ENCODE measurements around the gene TENM3. TPM values are rescaled to one million over a fixed set of nuclear protein-coding genes. Genes with fewer than 3 reads are reported as not detected.

The TENM3 gene
- total RNA-seq, 3 donors from 2014 or later = 0.58 to 19.2 (median 0.70) TPM

DNA sequence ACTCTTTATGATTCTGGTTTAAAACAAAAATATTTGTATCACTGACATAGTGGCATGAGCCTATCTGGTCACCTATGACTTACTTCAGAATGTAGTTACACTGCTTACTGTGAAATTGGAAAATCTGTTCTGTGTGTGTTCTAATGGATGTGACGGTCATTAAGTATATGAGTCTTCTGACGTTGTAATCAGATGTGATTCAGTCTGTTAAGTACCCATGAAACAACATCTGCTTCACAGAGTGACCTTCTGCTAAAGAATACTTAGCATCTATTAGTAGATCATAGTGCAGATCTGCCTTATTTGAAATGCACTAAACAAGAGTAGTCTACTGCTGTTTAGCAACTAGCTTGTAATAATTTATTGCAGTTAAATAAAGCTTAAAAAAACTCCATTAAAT is 356.9 kb downstream of the TENM3 start:
- no peak for DNase-seq
- ATAC-seq = no peak

DNA sequence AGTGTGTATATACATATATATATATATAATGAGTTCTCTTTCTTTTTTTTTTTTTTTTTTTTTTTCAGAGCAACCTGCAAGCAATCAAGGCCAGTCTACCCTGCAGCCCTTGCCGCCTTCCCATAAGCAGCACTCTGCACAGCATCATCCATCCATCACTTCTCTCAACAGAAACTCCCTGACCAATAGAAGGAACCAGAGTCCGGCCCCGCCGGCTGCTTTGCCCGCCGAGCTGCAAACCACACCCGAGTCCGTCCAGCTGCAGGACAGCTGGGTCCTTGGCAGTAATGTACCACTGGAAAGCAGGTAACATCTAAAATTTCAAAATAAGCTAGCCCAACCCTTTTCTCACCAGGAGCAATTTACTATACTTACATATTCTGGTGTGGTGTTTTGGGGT is 357.7 kb downstream of the TENM3 start:
- intact Hi-C loops (cut with DNase I, micrococcal nuclease) = no loop called here
- Histone ChIP-seq H3K36me3 (ENCODE audit: low read depth) (no peaks in the 10 kb centered on the region), H3K4me1 (ENCODE audit: low read depth) (no peaks in the 10 kb centered on the region), H3K4me3 (no peak overlapping the region), H3K9me3 (no peaks in the 10 kb centered on the region)
- no peak for DNase-seq
- ATAC-seq = no peak
- TF ChIP-seq, protein P1, sequence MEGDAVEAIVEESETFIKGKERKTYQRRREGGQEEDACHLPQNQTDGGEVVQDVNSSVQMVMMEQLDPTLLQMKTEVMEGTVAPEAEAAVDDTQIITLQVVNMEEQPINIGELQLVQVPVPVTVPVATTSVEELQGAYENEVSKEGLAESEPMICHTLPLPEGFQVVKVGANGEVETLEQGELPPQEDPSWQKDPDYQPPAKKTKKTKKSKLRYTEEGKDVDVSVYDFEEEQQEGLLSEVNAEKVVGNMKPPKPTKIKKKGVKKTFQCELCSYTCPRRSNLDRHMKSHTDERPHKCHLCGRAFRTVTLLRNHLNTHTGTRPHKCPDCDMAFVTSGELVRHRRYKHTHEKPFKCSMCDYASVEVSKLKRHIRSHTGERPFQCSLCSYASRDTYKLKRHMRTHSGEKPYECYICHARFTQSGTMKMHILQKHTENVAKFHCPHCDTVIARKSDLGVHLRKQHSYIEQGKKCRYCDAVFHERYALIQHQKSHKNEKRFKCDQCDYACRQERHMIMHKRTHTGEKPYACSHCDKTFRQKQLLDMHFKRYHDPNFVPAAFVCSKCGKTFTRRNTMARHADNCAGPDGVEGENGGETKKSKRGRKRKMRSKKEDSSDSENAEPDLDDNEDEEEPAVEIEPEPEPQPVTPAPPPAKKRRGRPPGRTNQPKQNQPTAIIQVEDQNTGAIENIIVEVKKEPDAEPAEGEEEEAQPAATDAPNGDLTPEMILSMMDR (IDR thresholded peaks at IDR 0.05) = no peak

More for the DNA sequence above, 356.9 kb downstream of the TENM3 start:
- Histone ChIP-seq H3K9me3 (no peaks in the 10 kb centered on the region), H3K4me1 (ENCODE audit: low read depth) (no peaks in the 10 kb centered on the region), H3K36me3 (ENCODE audit: low read depth) (no peaks in the 10 kb centered on the region), H3K4me3 (no peak overlapping the region)
- TF ChIP-seq, protein P1 (IDR thresholded peaks at IDR 0.05) = no peak
- intact Hi-C loops (cut with DNase I, micrococcal nuclease) = no loop called here

DNA sequence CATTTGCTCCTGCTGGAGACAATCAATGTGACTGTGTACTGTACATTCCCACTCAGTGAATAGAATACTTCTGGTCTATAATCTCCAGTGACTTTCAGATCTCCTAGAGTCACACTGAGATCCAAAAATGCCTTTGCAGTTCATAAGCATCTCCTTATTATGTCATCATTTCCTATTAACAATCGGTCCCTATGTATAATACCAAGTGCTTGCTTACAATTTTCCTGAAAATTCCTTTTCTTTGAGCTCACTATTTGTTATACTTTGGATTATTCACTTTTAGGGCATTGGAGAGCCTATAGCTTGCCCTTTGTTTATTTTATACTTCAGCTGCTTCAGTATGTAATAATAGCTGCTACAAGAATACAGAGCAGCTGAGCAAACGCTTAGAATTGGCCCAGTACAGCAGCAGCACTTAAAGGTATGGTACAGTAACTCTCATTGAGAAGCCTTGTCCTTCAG is 361.0 kb downstream of the TENM3 start:
- H3K36me3 ChIP-seq (ENCODE audit: low read depth) = no peaks in the 10 kb centered on the region
- no peaks in the 10 kb centered on the region for H3K4me1 ChIP-seq (ENCODE audit: low read depth)
- intact Hi-C loops (cut with DNase I, micrococcal nuclease) = no loop called here
- DNase-seq = no peak
- H3K9me3 ChIP-seq = no peaks in the 10 kb centered on the region
- TF ChIP-seq, protein P1 (IDR thresholded peaks at IDR 0.05) = no peak
- ATAC-seq = no peak
- H3K4me3 ChIP-seq = no peak overlapping the region

DNA sequence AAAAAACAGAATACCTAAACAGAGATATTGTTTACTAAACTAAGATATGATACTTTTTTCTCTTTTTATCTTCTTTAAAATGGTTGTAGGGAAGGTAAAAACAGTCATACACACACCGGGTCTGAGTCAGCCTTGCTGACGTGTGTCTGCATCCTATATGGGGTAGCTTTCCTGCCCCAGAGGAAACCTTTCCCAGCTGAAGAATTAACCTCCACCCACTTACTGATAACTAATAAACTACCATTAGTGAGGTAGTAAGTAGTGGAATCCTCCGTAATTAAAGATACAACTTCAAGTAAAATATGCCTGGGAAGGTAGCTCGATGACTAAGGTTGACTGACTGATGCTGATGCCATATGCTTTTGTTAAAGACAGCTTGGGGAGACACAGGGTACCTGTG is 361.8 kb downstream of the TENM3 start:
- no peaks in the 10 kb centered on the region for H3K9me3 ChIP-seq
- TF ChIP-seq, protein P1 (IDR thresholded peaks at IDR 0.05) = no peak
- DNase-seq (no peak), ATAC-seq (no peak)
- intact Hi-C loops (cut with DNase I, micrococcal nuclease) = no loop called here
- no peaks in the 10 kb centered on the region for H3K36me3 ChIP-seq (ENCODE audit: low read depth)
- H3K4me1 ChIP-seq (ENCODE audit: low read depth) = no peaks in the 10 kb centered on the region
- no peak overlapping the region for H3K4me3 ChIP-seq

DNA sequence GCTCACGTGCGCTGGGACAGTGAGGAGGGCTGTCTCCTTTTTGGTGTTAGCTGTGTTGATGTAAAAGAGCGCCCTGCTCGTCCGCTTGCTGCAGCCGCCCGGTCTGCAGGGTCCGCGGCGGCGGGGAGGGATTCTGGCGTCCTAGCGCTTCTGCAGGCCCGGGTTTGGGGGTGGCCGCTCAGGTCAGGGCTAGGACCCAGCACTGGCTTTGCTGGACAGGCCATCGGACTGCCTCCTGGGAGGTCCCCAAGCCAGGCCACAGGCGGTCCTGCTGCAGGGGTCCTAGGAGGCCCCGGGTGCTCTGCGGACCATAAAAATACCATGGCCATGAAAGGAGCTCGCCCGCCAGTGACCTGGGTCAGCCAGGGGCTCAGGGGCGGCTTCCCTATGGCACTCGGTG is 365.3 kb downstream of the TENM3 start:
- ATAC-seq = no peak
- TF ChIP-seq, protein P1 (IDR thresholded peaks at IDR 0.05) = no peak

DNA sequence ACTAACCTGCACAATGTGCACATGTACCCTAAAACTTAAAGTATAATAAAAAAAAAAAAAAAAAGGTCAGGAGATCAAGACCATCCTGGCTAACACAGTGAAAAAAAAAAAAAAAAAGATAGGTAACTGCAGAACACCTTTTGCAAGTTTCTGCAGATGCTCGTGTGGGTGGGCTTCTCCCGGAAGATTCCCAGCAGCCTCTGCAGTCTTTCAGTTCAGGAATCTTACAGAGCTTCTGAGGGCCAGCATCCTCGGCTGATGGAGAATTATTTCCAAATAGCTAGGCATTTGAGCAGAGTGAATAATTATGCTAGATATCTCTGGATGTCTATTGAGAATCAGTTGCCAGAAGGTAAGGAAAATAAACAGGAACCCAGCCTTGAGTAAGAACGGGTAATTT is 373.3 kb downstream of the TENM3 start:
- TF ChIP-seq, protein P1 (IDR thresholded peaks at IDR 0.05) = no peak
- ATAC-seq = no peak
- H3K36me3 ChIP-seq (ENCODE audit: low read depth) = no peaks in the 10 kb centered on the region
- H3K4me3 ChIP-seq = no peak overlapping the region
- intact Hi-C loops (cut with DNase I, micrococcal nuclease) = no loop called here
- no peaks in the 10 kb centered on the region for H3K9me3 ChIP-seq
- H3K4me1 ChIP-seq (ENCODE audit: low read depth) = no peaks in the 10 kb centered on the region
- no peak for DNase-seq

More for the DNA sequence above, 365.3 kb downstream of the TENM3 start:
- no peaks in the 10 kb centered on the region for H3K9me3 ChIP-seq
- H3K4me1 ChIP-seq (ENCODE audit: low read depth) = no peaks in the 10 kb centered on the region
- no peaks in the 10 kb centered on the region for H3K36me3 ChIP-seq (ENCODE audit: low read depth)
- DNase-seq = no peak
- intact Hi-C loops (cut with DNase I, micrococcal nuclease) = no loop called here
- H3K4me3 ChIP-seq = no peak overlapping the region

Data from mucosa of descending colon (tissue), 3 donors.